ENCODE measurements around the gene GPBP1. TPM values are rescaled to one million over a fixed set of nuclear protein-coding genes. Genes with fewer than 3 reads are reported as not detected.
"Not testable (repeated sequence)": the region's sequence is repeated elsewhere in the genome, so short reads cannot be mapped to it uniquely, and the experiment has no call there.

The GPBP1 gene
- total and polyA plus RNA-seq, 2 donors = 122 to 149 TPM

GRCh38 chr5:57298985-57299491 is 125.2 kb downstream of the GPBP1 start:
- 16% methylated on average over 15 of the region's 15 CpGs for WGBS
- no peak overlapping the region for H3K27ac ChIP-seq (ENCODE audit: low read depth in 1 of 2, low read length in 1 of 2)

GRCh38 chr5:57299986-57300385 is 126.1 kb downstream of the GPBP1 start:
- no peak for DNase-seq (ENCODE audit: low read depth in 6 of 9, low spot score in 9 of 9)
- 96% methylated on average over 3 of the region's 3 CpGs for WGBS
- no peaks in the 10 kb centered on the region for H3K27me3 ChIP-seq (ENCODE audit: control insufficient read depth in 2 of 2, insufficient read depth in 1 of 2, low read length in 1 of 2)

More at GRCh38 chr5:57298985-57299491, 125.2 kb downstream of the GPBP1 start:
- peaks cover 0 to 11% of the 10 kb centered on the region in 2 donors for H3K4me1 ChIP-seq (ENCODE audit: control insufficient read depth in 2 of 2, insufficient read depth in 2 of 2, low read length in 2 of 2)
- no peaks in the 10 kb centered on the region for H3K27me3 ChIP-seq (ENCODE audit: control insufficient read depth in 2 of 2, insufficient read depth in 1 of 2, low read length in 1 of 2)
- peak; percentile 50 to 85 (median 75) for DNase-seq (ENCODE audit: low read depth in 6 of 9, low spot score in 9 of 9)
- H3K4me3 ChIP-seq (ENCODE audit: low read length in 2 of 2) = no peak overlapping the region
- no peaks in the 10 kb centered on the region for H3K9me3 ChIP-seq (ENCODE audit: control insufficient read depth in 2 of 2, insufficient read depth in 1 of 2, low read length in 1 of 2)
- no peaks in the 10 kb centered on the region for H3K36me3 ChIP-seq (ENCODE audit: control insufficient read depth in 2 of 2, insufficient read depth in 2 of 2, low read length in 1 of 2)

GRCh38 chr5:57302164-57302563 is 128.3 kb downstream of the GPBP1 start:
- no peaks in the 10 kb centered on the region for H3K9me3 ChIP-seq (ENCODE audit: control insufficient read depth in 2 of 2, insufficient read depth in 1 of 2, low read length in 1 of 2)
- DNase-seq (ENCODE audit: low read depth in 6 of 9, low spot score in 9 of 9) = no peak
- 63% methylated on average over 6 of the region's 6 CpGs for WGBS
- no peak overlapping the region for H3K4me3 ChIP-seq (ENCODE audit: low read length in 2 of 2)
- no peaks in the 10 kb centered on the region for H3K27me3 ChIP-seq (ENCODE audit: control insufficient read depth in 2 of 2, insufficient read depth in 1 of 2, low read length in 1 of 2)
- no peak overlapping the region for H3K27ac ChIP-seq (ENCODE audit: low read depth in 1 of 2, low read length in 1 of 2)
- peaks cover 0 to 11% of the 10 kb centered on the region in 2 donors for H3K4me1 ChIP-seq (ENCODE audit: control insufficient read depth in 2 of 2, insufficient read depth in 2 of 2, low read length in 2 of 2)
- no peaks in the 10 kb centered on the region for H3K36me3 ChIP-seq (ENCODE audit: control insufficient read depth in 2 of 2, insufficient read depth in 2 of 2, low read length in 1 of 2)

More at GRCh38 chr5:57299986-57300385, 126.1 kb downstream of the GPBP1 start:
- peaks cover 0 to 11% of the 10 kb centered on the region in 2 donors for H3K4me1 ChIP-seq (ENCODE audit: control insufficient read depth in 2 of 2, insufficient read depth in 2 of 2, low read length in 2 of 2)
- no peak overlapping the region for H3K4me3 ChIP-seq (ENCODE audit: low read length in 2 of 2)
- H3K27ac ChIP-seq (ENCODE audit: low read depth in 1 of 2, low read length in 1 of 2) = no peak overlapping the region
- no peaks in the 10 kb centered on the region for H3K36me3 ChIP-seq (ENCODE audit: control insufficient read depth in 2 of 2, insufficient read depth in 2 of 2, low read length in 1 of 2)
- H3K9me3 ChIP-seq (ENCODE audit: control insufficient read depth in 2 of 2, insufficient read depth in 1 of 2, low read length in 1 of 2) = no peaks in the 10 kb centered on the region

- no peaks in the 10 kb centered on the region for H3K27me3 ChIP-seq (ENCODE audit: control insufficient read depth in 2 of 2, insufficient read depth in 1 of 2, low read length in 1 of 2)
- no peaks in the 10 kb centered on the region for H3K9me3 ChIP-seq (ENCODE audit: control insufficient read depth in 2 of 2, insufficient read depth in 1 of 2, low read length in 1 of 2)
- H3K4me1 ChIP-seq (ENCODE audit: control insufficient read depth in 2 of 2, insufficient read depth in 2 of 2, low read length in 2 of 2) = peaks cover 0 to 11% of the 10 kb centered on the region in 2 donors
- H3K4me3 ChIP-seq (ENCODE audit: low read length in 2 of 2) = no peak overlapping the region
- no peak overlapping the region for H3K27ac ChIP-seq (ENCODE audit: low read depth in 1 of 2, low read length in 1 of 2)
- no peaks in the 10 kb centered on the region for H3K36me3 ChIP-seq (ENCODE audit: control insufficient read depth in 2 of 2, insufficient read depth in 2 of 2, low read length in 1 of 2)
- DNase-seq (ENCODE audit: low read depth in 6 of 9, low spot score in 9 of 9) = no peak
Observed at GRCh38 chr5:57302643-57303042, 128.8 kb downstream of the GPBP1 start.

GRCh38 chr5:57303985-57304384 is 130.1 kb downstream of the GPBP1 start:
- peaks cover 0 to 5% of the 10 kb centered on the region in 2 donors for H3K4me1 ChIP-seq (ENCODE audit: control insufficient read depth in 2 of 2, insufficient read depth in 2 of 2, low read length in 2 of 2)
- H3K27ac ChIP-seq (ENCODE audit: low read depth in 1 of 2, low read length in 1 of 2) = no peak overlapping the region
- H3K4me3 ChIP-seq (ENCODE audit: low read length in 2 of 2) = no peak overlapping the region
- WGBS = 97% methylated on average over 3 of the region's 3 CpGs
- no peaks in the 10 kb centered on the region for H3K9me3 ChIP-seq (ENCODE audit: control insufficient read depth in 2 of 2, insufficient read depth in 1 of 2, low read length in 1 of 2)
- no peaks in the 10 kb centered on the region for H3K36me3 ChIP-seq (ENCODE audit: control insufficient read depth in 2 of 2, insufficient read depth in 2 of 2, low read length in 1 of 2)
- peak in 1 of 9 donors; percentile 11 for DNase-seq (ENCODE audit: low read depth in 6 of 9, low spot score in 9 of 9)
- H3K27me3 ChIP-seq (ENCODE audit: control insufficient read depth in 2 of 2, insufficient read depth in 1 of 2, low read length in 1 of 2) = no peaks in the 10 kb centered on the region

- DNase-seq (ENCODE audit: low read depth in 6 of 9, low spot score in 9 of 9) = no peak
- Histone ChIP-seq H3K9me3 (ENCODE audit: control insufficient read depth in 2 of 2, insufficient read depth in 1 of 2, low read length in 1 of 2) (no peaks in the 10 kb centered on the region), H3K36me3 (ENCODE audit: control insufficient read depth in 2 of 2, insufficient read depth in 2 of 2, low read length in 1 of 2) (no peaks in the 10 kb centered on the region), H3K4me1 (ENCODE audit: control insufficient read depth in 2 of 2, insufficient read depth in 2 of 2, low read length in 2 of 2) (no peaks in the 10 kb centered on the region), H3K27me3 (ENCODE audit: control insufficient read depth in 2 of 2, insufficient read depth in 1 of 2, low read length in 1 of 2) (no peaks in the 10 kb centered on the region), H3K4me3 (ENCODE audit: low read length in 2 of 2) (no peak overlapping the region), H3K27ac (ENCODE audit: low read depth in 1 of 2, low read length in 1 of 2) (no peak overlapping the region)
- WGBS = 96% methylated on average over 2 of the region's 2 CpGs
Observed at GRCh38 chr5:57304931-57305330, 131.1 kb downstream of the GPBP1 start.

- no peaks in the 10 kb centered on the region for H3K27me3 ChIP-seq (ENCODE audit: control insufficient read depth in 2 of 2, insufficient read depth in 1 of 2, low read length in 1 of 2)
- no peak overlapping the region for H3K4me3 ChIP-seq (ENCODE audit: low read length in 2 of 2)
- H3K36me3 ChIP-seq (ENCODE audit: control insufficient read depth in 2 of 2, insufficient read depth in 2 of 2, low read length in 1 of 2) = no peaks in the 10 kb centered on the region
- H3K4me1 ChIP-seq (ENCODE audit: control insufficient read depth in 2 of 2, insufficient read depth in 2 of 2, low read length in 2 of 2) = no peaks in the 10 kb centered on the region
- DNase-seq (ENCODE audit: low read depth in 6 of 9, low spot score in 9 of 9) = no peak
- no peak overlapping the region for H3K27ac ChIP-seq (ENCODE audit: low read depth in 1 of 2, low read length in 1 of 2)
- H3K9me3 ChIP-seq (ENCODE audit: control insufficient read depth in 2 of 2, insufficient read depth in 1 of 2, low read length in 1 of 2) = no peaks in the 10 kb centered on the region
- WGBS = 93% methylated on average over 2 of the region's 2 CpGs
Observed at GRCh38 chr5:57306359-57306758, 132.5 kb downstream of the GPBP1 start.

- Histone ChIP-seq H3K27ac (ENCODE audit: low read depth in 1 of 2, low read length in 1 of 2) (no peak overlapping the region), H3K36me3 (ENCODE audit: control insufficient read depth in 2 of 2, insufficient read depth in 2 of 2, low read length in 1 of 2) (no peaks in the 10 kb centered on the region), H3K9me3 (ENCODE audit: control insufficient read depth in 2 of 2, insufficient read depth in 1 of 2, low read length in 1 of 2) (no peaks in the 10 kb centered on the region), H3K27me3 (ENCODE audit: control insufficient read depth in 2 of 2, insufficient read depth in 1 of 2, low read length in 1 of 2) (no peaks in the 10 kb centered on the region), H3K4me1 (ENCODE audit: control insufficient read depth in 2 of 2, insufficient read depth in 2 of 2, low read length in 2 of 2) (no peaks in the 10 kb centered on the region), H3K4me3 (ENCODE audit: low read length in 2 of 2) (no peak overlapping the region)
- 95% methylated on average over 2 of the region's 2 CpGs for WGBS
- DNase-seq (ENCODE audit: low read depth in 6 of 9, low spot score in 9 of 9) = no peak
Observed at GRCh38 chr5:57307516-57307915, 133.7 kb downstream of the GPBP1 start.

- H3K4me1 ChIP-seq (ENCODE audit: control insufficient read depth in 2 of 2, insufficient read depth in 2 of 2, low read length in 2 of 2); H3K36me3 ChIP-seq (ENCODE audit: control insufficient read depth in 2 of 2, insufficient read depth in 2 of 2, low read length in 1 of 2); H3K9me3 ChIP-seq (ENCODE audit: control insufficient read depth in 2 of 2, insufficient read depth in 1 of 2, low read length in 1 of 2); H3K27me3 ChIP-seq (ENCODE audit: control insufficient read depth in 2 of 2, insufficient read depth in 1 of 2, low read length in 1 of 2); DNase-seq (ENCODE audit: low read depth in 6 of 9, low spot score in 9 of 9); H3K4me3 ChIP-seq (ENCODE audit: low read length in 2 of 2); H3K27ac ChIP-seq (ENCODE audit: low read depth in 1 of 2, low read length in 1 of 2): not testable (repeated sequence)
Observed at GRCh38 chr5:57309022-57309421, 135.2 kb downstream of the GPBP1 start.

- no peaks in the 10 kb centered on the region for H3K9me3 ChIP-seq (ENCODE audit: control insufficient read depth in 2 of 2, insufficient read depth in 1 of 2, low read length in 1 of 2)
- no peaks in the 10 kb centered on the region for H3K4me1 ChIP-seq (ENCODE audit: control insufficient read depth in 2 of 2, insufficient read depth in 2 of 2, low read length in 2 of 2)
- H3K27me3 ChIP-seq (ENCODE audit: control insufficient read depth in 2 of 2, insufficient read depth in 1 of 2, low read length in 1 of 2) = no peaks in the 10 kb centered on the region
- WGBS = over 99% methylated on average over 2 of the region's 2 CpGs
- H3K4me3 ChIP-seq (ENCODE audit: low read length in 2 of 2) = no peak overlapping the region
- H3K36me3 ChIP-seq (ENCODE audit: control insufficient read depth in 2 of 2, insufficient read depth in 2 of 2, low read length in 1 of 2) = no peaks in the 10 kb centered on the region
- DNase-seq (ENCODE audit: low read depth in 6 of 9, low spot score in 9 of 9) = no peak
- H3K27ac ChIP-seq (ENCODE audit: low read depth in 1 of 2, low read length in 1 of 2) = no peak overlapping the region
Observed at GRCh38 chr5:57311251-57311650, 137.4 kb downstream of the GPBP1 start.

Data from thymus (tissue), 11 donors.